Subcutaneous adipose tissue (tissue), 4 donors: ENCODE measurements around the gene COL5A2. TPM values are rescaled to one million over a fixed set of nuclear protein-coding genes. Genes with fewer than 3 reads are reported as not detected.

Source experiments
- total RNA-seq, 4 donors: library from RNA; depleted of rRNA; stranded (reverse); fragments of >200 nt; gene quantifications; one replicate each; pipeline ENCODE4 v1.1.0, GENCODE V29; 2016
- TF ChIP-seq, protein P1 (sequence below): fragments of 450-650 bp; IDR thresholded peaks from one replicate; pipeline ENCODE4 v1.5.1; 2016; ENCODE audit warnings: low read depth, mild to moderate bottlenecking, control low read depth, antibody characterized with exemption, moderate library complexity

The COL5A2 gene
- total RNA-seq, 4 donors from 2014 or later = 61.8 to 146 (median 97.2) TPM

DNA sequence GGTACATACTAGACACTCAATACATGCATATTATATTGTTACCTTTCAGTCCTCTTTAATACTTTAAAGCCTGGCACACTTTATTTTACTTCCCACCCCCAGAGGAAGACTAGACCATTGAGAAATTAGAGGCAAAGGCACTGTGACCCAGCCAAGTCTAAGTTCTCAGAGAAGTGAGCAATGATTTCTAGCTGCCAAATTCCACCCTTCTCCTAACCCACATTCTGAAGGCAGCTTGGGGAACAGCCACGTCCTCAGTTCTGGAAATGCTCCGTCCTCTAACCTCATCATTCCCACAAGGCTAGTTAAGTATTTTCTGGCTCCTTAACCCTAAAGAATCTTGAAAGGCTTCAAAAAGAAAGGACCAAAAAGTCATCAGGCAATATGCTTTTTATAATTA, 86.6 kb downstream of the COL5A2 start:
- TF ChIP-seq, protein P1, sequence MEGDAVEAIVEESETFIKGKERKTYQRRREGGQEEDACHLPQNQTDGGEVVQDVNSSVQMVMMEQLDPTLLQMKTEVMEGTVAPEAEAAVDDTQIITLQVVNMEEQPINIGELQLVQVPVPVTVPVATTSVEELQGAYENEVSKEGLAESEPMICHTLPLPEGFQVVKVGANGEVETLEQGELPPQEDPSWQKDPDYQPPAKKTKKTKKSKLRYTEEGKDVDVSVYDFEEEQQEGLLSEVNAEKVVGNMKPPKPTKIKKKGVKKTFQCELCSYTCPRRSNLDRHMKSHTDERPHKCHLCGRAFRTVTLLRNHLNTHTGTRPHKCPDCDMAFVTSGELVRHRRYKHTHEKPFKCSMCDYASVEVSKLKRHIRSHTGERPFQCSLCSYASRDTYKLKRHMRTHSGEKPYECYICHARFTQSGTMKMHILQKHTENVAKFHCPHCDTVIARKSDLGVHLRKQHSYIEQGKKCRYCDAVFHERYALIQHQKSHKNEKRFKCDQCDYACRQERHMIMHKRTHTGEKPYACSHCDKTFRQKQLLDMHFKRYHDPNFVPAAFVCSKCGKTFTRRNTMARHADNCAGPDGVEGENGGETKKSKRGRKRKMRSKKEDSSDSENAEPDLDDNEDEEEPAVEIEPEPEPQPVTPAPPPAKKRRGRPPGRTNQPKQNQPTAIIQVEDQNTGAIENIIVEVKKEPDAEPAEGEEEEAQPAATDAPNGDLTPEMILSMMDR = no peak

DNA sequence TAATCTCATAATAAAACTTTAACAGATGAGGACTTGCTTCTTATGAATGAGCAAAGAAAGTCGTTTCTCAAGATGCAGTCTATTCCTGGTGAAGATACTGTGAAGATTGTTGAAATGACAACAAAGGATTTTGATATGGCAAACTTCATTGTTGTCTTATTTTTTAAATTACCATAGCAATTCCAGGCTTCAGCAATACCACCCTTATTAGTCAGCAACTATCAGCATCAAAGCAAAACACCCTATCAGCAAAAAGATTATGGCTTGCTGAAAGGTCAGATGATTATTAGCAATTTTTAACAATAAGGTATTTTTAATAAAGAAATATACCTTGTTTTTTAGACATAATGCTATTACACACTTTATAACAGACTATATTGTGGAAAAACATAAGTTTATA, 88.3 kb downstream of the COL5A2 start:
- TF ChIP-seq, protein P1 = no peak

DNA sequence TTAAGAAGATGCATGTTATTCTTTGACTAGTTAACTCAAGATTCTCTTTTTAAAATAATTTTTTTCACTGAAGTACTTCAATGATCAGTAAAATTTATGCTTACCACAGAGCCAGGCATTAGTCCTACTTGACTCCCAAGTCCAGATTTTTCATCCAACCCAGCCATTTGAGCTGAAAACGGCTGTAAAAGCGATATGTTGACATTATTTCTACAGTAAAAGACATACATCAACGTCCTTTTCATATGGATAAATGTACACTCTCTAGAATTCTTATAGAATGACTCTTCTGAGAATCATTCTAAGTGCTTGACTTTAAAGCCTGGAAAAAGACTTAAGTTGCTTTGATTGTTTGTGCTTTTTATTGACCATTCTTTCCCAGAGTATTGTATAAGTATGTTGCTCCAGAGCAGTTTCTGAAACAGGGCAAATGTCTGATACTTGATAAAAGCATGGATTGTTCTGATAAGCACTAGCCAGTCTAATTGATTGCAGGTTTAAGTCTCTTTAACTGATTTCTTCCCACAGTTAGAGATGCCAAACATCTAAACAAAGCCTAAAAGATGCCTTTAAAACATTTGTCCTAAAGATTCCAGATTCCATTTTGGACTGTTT, 90.9 kb downstream of the COL5A2 start:
- TF ChIP-seq, protein P1 = no peak

DNA sequence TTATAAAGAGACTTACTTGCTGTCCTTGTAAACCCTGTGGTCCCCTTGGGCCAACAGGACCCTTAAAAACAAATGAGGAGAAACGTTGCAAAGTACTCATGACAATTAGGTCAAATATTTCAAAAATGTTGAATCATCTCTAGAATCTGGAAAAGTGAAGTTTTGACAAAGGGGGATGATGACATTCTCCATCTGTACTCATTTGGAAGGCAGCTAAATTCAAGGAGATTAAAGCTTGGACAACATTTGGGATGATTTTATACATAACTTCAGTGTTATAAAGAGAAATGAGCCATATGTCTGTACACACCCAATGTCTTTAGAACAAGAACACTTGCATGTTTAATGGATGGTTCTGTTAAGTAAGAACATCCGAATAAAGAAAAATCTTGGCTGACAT, 92.9 kb downstream of the COL5A2 start:
- TF ChIP-seq, protein P1 = no peak

DNA sequence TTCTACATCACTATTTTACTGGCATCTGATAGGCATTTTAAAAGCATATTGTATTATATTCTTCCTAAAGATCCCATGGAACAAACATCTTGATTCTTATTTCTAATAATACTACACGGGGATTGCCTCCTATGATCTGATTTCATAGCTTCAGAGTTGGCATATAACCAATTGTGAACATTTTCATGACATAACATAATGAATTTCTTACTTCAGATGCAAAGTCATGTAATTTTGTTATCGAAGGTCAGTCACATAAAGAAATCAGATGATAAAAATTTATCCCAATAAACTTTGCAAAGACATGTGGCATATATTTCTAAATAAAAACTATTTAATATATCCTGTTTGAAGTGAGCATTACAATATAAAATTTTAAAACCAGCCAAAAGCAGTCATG, 93.3 kb downstream of the COL5A2 start:
- TF ChIP-seq, protein P1 = no peak

DNA sequence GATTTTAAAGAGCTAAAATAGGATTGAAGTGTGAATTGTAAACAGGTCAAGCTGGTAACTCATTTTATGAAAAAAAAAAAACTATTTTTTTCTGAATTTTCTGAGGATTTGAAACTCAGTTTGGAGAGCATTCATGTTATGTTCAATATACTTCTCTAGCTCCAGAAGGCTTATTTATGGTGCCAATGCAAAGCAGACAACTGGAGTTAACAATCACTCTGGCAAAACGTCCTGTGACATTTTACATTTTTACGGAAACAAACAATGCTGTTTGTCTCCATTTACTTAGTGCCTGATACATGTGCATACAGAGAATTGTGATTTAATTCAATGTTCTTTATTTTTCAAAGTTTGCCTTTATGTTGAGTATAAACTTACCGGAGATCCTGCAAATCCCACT, 96.0 kb downstream of the COL5A2 start:
- TF ChIP-seq, protein P1 = no peak

DNA sequence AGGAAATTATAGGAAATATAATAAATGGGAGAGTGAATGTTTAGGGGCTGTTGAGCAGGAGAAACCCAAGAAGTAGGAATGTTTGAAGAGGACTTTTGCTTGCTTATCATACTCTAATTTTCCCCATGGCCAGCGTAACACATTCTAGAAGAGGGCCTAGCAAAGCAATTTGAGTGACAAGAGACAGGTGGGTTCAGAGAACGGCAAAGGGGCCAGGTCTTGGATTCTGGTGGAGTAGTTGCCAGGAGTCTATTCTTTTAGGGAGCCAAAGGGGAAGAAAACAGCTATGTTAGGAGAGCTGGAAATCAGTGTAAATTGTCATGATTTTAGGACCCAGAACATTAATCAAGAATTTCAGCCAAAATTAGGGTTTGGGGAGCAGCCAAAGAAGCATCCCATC, 96.5 kb downstream of the COL5A2 start:
- TF ChIP-seq, protein P1 = no peak
